ENCODE measurements around the gene PDXP. TPM values are rescaled to one million over a fixed set of nuclear protein-coding genes. Genes with fewer than 3 reads are reported as not detected.

PDXP gene
- total and polyA plus RNA-seq, 2 of the 4 experiments (the other 2 are of a cell fraction) = 5.4 to 24.1 TPM

- peak overlapping the region; percentile 40; the same call in 1 of the 2 replicates for H3K4ac ChIP-seq (ENCODE audit: low read depth, low read length)
- no peak overlapping the region for H3K18ac ChIP-seq (ENCODE audit: low read depth, low read length)
- no peak overlapping the region for H2BK15ac ChIP-seq (ENCODE audit: low read depth, low read length)
- intact Hi-C loops (cut with micrococcal nuclease) (no loop called here), dilution Hi-C loops (cut with HindIII; ENCODE audit: low sequenced_read_pairs, unreplicated experiment) (no loop called here), in situ Hi-C loops (cut with MboI; ENCODE audit: low sequenced_read_pairs) (no loop called here)
- H2BK120ac ChIP-seq (ENCODE audit: low read depth, low read length) = peak overlapping the region; percentile 37
- H3K4me2 ChIP-seq (ENCODE audit: low read depth, low read length) = no peak overlapping the region
- ATAC-seq (ENCODE audit: low read depth) = peak; percentile 18
- H3K27ac ChIP-seq (ENCODE audit: insufficient read depth, low read length) = peak overlapping the region; percentile 55
- H3K9me3 ChIP-seq (ENCODE audit: control insufficient read depth, insufficient read depth, low read length) = no peaks in the 10 kb centered on the region
- H3K4me1 ChIP-seq (ENCODE audit: control insufficient read depth, insufficient read depth, low read length) = peaks cover 27% of the 10 kb centered on the region
- peak; percentile 80 for DNase-seq
- 0 out of 2 replicates have a peak overlapping the region, but pooled peaks have one; percentile 41 for H3K23ac ChIP-seq (ENCODE audit: low read depth, low read length)
- H4K5ac ChIP-seq (ENCODE audit: low read depth, low read length) = no peak overlapping the region
- WGBS, 2 experiments (ENCODE audit: extremely low coverage in 2 of 2, insufficient read length in 1 of 2) = 42% methylated on average over 2 of the region's 16 CpGs; no CpG with 5 or more reads in 1 of the 2 experiments
- H2AK9ac ChIP-seq (replicated peaks; ENCODE audit: low read depth, low read length, poor library complexity) = no peak overlapping the region
- CTCF ChIA-PET = interaction anchor here (0.6 to 1.7 kb wide), 2 partner anchors 20 to 105 kb away, joined by 3 to 5 read pairs; no protein-coding TSS in a partner anchor
- H3K4me3 ChIP-seq (ENCODE audit: insufficient read depth, low read depth, low read length) = no peak overlapping the region
- peaks cover 45 to 90% of the 10 kb centered on the region in 2 experiments for H3K79me1 ChIP-seq (ENCODE audit: low read depth in 1 of 2, low read length in 2 of 2)
- H3K36me3 ChIP-seq (ENCODE audit: control insufficient read depth, insufficient read depth, low read length) = peaks cover 14% of the 10 kb centered on the region
- H3K14ac ChIP-seq (replicated peaks; ENCODE audit: low read depth, low read length) = 0 out of 2 replicates have a peak overlapping the region, but pooled peaks have one; percentile 3
- no peak overlapping the region for H3K56ac ChIP-seq (ENCODE audit: extremely low read depth, insufficient read depth, low read length)
- peak overlapping the region; percentile 16; the same call in 1 of the 2 replicates for H2BK20ac ChIP-seq (ENCODE audit: low read depth, low read length)
- H2AFZ ChIP-seq (replicated peaks; ENCODE audit: low read length, poor library complexity) = no peak overlapping the region
- H4K20me1 ChIP-seq (ENCODE audit: insufficient read depth, low read length) = peaks cover 31% of the 10 kb centered on the region
- no peak overlapping the region for H3K9ac ChIP-seq (ENCODE audit: low read depth, low read length)
- POLR2A ChIA-PET (ENCODE audit: unreplicated experiment) = interaction anchor here (0.8 kb wide), 1 partner anchor 20 kb away, joined by 3 read pairs; no protein-coding TSS in a partner anchor
- peak overlapping the region; percentile 41 for H2BK5ac ChIP-seq (ENCODE audit: low read depth, low read length, poor library complexity, severe bottlenecking)
- no peaks in the 10 kb centered on the region for H3K27me3 ChIP-seq (ENCODE audit: control insufficient read depth, insufficient read depth, low read length)
- H4K8ac ChIP-seq (ENCODE audit: low read depth in 2 of 2, low read length in 2 of 2) = peak overlapping the region in 1 of 2 experiments; percentile 32; a peak in 1 of 4 replicates
- no TSS peak for BruUV-seq (replicated peaks)
- H3K9me1 ChIP-seq (ENCODE audit: insufficient read depth, low read length) = peaks cover 11% of the 10 kb centered on the region
- TF ChIP-seq NFE2L2 (IDR thresholded peaks at IDR 0.05; ENCODE audit: low read depth, low read length) (no peak), MAZ (IDR thresholded peaks at IDR 0.05; ENCODE audit: borderline replicate concordance, low read depth, low read length) (no peak), CHD1 (IDR thresholded peaks at IDR 0.05; ENCODE audit: low read depth, low read length) (no peak), BHLHE40 (IDR thresholded peaks at IDR 0.05; ENCODE audit: low read depth, low read length) (no peak), FOS (IDR thresholded peaks at IDR 0.05; ENCODE audit: low read depth, low read length) (no peak), MAFK (IDR thresholded peaks at IDR 0.05; ENCODE audit: low read depth, low read length) (no peak), RFX5 (IDR thresholded peaks at IDR 0.05; ENCODE audit: low read depth, low read length) (no peak), ELK1 (IDR thresholded peaks at IDR 0.05; ENCODE audit: borderline replicate concordance, low read depth, low read length) (no peak), CEBPB (IDR thresholded peaks at IDR 0.05; ENCODE audit: low read depth, low read length) (no peak), RAD21 (IDR thresholded peaks at IDR 0.05; ENCODE audit: low read length) (no peak), MXI1 (IDR thresholded peaks at IDR 0.05; ENCODE audit: borderline replicate concordance, low read depth, low read length) (no peak)
- TF ChIP-seq, protein P1, sequence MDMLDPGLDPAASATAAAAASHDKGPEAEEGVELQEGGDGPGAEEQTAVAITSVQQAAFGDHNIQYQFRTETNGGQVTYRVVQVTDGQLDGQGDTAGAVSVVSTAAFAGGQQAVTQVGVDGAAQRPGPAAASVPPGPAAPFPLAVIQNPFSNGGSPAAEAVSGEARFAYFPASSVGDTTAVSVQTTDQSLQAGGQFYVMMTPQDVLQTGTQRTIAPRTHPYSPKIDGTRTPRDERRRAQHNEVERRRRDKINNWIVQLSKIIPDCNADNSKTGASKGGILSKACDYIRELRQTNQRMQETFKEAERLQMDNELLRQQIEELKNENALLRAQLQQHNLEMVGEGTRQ (IDR thresholded peaks at IDR 0.05; ENCODE audit: low read depth, low read length) = no peak
- TF ChIP-seq, protein P2, sequence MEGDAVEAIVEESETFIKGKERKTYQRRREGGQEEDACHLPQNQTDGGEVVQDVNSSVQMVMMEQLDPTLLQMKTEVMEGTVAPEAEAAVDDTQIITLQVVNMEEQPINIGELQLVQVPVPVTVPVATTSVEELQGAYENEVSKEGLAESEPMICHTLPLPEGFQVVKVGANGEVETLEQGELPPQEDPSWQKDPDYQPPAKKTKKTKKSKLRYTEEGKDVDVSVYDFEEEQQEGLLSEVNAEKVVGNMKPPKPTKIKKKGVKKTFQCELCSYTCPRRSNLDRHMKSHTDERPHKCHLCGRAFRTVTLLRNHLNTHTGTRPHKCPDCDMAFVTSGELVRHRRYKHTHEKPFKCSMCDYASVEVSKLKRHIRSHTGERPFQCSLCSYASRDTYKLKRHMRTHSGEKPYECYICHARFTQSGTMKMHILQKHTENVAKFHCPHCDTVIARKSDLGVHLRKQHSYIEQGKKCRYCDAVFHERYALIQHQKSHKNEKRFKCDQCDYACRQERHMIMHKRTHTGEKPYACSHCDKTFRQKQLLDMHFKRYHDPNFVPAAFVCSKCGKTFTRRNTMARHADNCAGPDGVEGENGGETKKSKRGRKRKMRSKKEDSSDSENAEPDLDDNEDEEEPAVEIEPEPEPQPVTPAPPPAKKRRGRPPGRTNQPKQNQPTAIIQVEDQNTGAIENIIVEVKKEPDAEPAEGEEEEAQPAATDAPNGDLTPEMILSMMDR (conservative IDR thresholded peaks at IDR 0.05; ENCODE audit: low read depth, low read length) = no peak
- peak overlapping the region; percentile 70; the same call in 1 of the 2 replicates for H2AK5ac ChIP-seq (ENCODE audit: low read depth, low read length)
- no peak overlapping the region for H4K91ac ChIP-seq (ENCODE audit: insufficient read depth, low read depth, low read length)
Measured at GRCh38 chr22:37663521-37664140, 5.1 kb downstream of the PDXP start.
